Muscle of arm (tissue), 12 donors: Measurements from ENCODE around the gene BTNL2. TPM values are rescaled to one million over a fixed set of nuclear protein-coding genes. Genes with fewer than 3 reads are reported as not detected.
"Not testable (repeated sequence)": the region's sequence is repeated elsewhere in the genome, so short reads cannot be mapped to it uniquely, and the experiment has no call there.

Source experiments
- DNase-seq: peaks from one replicate; pipeline ENCODE4 v3.0.0-alpha.2; 2013
- polyA plus RNA-seq, 12 donors: library from polyadenylated mRNA; unstranded; fragments of 120-200 nt; gene quantifications; one replicate each; pipeline ENCODE4 v1.2.1, GENCODE V29; 2013; ENCODE audit not compliant: insufficient read length in 12 of 12

The BTNL2 gene
- polyA plus RNA-seq, 12 donors = 0.16 to 2.1 (median 0.67) TPM; not detected in 4

DNA sequence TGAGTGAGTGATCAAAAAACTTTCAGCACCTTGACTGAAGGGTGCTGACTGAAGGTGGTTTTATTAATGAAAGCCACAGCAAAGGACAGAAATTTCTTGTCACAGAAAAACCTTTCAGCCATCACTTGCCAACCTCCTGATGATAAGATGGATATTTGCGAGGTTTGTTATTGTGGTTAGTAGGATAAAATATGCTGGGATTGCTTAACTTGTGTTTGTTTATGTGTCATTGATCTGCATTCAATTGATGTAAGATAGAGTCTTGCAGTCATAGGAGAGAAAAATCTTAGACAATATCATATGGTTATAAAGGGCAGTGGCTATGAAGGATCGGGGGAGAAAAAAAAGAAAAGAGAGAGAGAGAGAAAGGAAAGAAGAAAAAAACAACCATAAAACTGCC is 36.5 kb downstream of the BTNL2 start:
- no peak for DNase-seq

DNA sequence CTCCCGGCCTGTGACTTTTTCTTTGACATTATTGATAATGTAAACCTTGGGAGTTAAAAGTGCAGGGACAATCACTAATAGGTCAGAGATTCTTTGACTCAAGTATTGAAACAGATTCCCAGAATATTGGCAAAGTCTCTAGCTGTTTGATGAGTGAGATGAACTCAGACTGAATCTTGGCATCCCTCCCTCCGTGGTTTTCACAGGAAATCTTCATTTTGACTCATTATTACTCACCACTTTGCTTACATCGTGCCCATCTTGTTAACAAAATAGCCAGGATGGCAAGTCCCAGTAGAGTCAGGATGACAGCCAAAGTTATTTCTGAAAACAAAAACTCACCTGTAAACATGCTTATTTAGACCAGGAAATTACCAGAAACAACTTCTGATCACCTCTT is 37.3 kb downstream of the BTNL2 start:
- no peak for DNase-seq

DNA sequence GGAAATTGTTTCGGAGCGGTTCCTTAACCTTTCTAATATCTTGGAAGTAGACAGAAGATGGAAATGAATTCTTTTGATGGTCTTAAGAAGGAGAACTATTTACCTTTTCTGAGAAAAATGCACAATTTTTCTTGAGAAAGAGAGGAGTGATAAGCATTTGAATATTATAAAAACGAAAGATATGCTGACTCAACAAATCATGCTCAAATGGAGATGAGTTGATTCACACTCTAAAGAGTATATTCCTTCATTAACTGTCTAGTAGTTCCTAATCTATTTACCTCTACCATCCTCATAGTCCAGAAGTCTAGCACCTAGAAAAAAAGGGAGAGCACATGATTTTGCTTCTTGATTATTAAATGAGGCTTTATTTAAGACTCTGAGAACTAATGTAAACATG is 39.3 kb downstream of the BTNL2 start:
- no peak for DNase-seq

DNA sequence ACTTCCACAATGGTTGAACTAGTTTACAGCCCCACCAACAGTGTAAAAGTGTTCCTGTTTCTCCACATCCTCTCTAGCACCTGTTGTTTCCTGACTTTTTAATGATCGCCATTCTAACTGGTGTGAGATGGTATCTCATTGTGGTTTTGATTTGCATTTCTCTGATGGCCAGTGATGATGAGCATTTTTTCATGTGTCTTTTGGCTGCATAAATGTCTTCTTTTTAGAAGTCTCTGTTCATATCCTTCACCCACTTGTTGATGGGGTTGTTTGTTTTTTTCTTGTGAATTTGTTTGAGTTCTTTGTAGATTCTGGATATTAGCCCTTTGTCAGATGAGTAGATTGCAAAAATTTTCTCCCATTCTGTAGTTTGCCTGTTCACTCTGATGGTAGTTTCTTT is 47.8 kb downstream of the BTNL2 start:
- not testable (repeated sequence) for DNase-seq

DNA sequence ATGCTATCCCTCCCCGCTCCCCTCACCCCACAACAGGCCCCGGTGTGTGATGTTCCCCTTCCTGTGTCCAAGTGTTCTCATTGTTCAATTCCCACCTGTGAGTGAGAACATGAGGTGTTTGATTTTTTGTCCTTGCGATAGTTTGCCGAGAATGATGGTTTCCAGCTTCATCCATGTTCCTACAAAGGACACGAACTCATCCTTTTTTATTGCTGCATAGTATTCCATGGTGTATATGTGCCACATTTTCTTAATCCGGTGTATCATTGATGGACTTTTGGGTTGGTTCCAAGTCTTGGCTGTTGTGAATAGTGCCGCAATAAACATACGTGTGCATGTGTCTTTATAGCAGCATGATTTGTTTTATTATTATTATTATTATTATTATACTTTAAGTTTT is 48.4 kb downstream of the BTNL2 start:
- not testable (repeated sequence) for DNase-seq

DNA sequence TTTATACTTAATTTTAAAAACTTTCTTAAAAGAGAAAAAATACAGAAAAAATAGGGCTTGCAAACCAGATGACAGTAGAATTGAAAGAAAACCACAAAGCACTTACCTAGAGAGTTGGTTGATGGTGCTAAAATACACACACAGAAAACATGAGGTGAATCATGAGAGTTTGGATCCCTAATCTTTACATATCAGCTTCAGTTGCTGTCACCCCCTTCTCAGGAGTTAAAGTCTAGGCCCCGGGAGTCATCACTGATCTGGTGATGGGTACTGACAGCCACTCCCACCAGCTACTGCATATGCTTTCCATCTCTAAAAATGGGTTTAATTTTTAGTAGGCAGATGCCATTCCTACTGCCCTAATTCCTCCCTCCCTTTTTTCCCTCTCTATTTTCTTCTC is 52.0 kb downstream of the BTNL2 start:
- DNase-seq = no peak

DNA sequence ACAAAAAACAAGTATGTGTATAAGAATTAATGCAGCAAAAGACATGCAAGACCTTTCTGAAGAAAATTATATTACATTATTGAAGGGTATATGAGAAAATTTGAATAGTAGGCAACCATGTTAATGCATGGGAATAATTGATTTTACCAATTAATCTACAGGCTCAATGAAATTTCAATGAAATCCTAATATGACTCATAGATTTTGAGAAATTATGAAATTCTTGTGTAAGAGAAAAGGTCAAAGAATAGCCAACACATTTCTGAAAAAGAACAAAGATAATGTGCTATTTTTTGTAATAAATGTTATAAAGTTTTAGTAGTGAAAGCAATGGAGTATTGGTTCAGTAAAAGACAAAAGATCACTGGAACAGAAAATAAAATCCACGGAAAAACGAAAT is 53.6 kb downstream of the BTNL2 start:
- DNase-seq = no peak

Other genes starting within 250 kb of the BTNL2 start
- 10 to 100 TPM in 11 of 12 donors, not detected in 1; 21.2 to 54.7 (median 27.8) TPM for gene EGFL8, start 242.6 kb downstream of the BTNL2 start, polyA plus RNA-seq
- 10 to 100 TPM in 11 of 12 donors, not detected in 1; 49.5 to 72.1 (median 60.7) TPM for gene AGPAT1, start 231.1 kb downstream of the BTNL2 start, polyA plus RNA-seq
- 10 to 100 TPM in 11 of 12 donors, not detected in 1; 39.5 to 93.2 (median 46.9) TPM for gene RNF5, start 228.8 kb downstream of the BTNL2 start, polyA plus RNA-seq
- gene AGER, start 222.9 kb downstream of the BTNL2 start, polyA plus RNA-seq = 10 to 100 TPM in 3 of 12 donors, 1 to 10 TPM in 8, not detected in 1; 6.1 to 19.7 (median 7.5) TPM
- 100 to 1,000 TPM in 9 of 12 donors, 10 to 100 TPM in 3; 93.3 to 186 (median 113) TPM for gene PBX2, start 217.0 kb downstream of the BTNL2 start, polyA plus RNA-seq
- gene GPSM3, start 214.5 kb downstream of the BTNL2 start, polyA plus RNA-seq = 10 to 100 TPM in 2 of 12 donors, 1 to 10 TPM in 9, not detected in 1; 4.5 to 18.0 (median 6.5) TPM
- 10 to 100 TPM in 11 of 12 donors, not detected in 1; 14.7 to 35.8 (median 20.4) TPM for gene NOTCH4, start 183.1 kb downstream of the BTNL2 start, polyA plus RNA-seq
- gene TSBP1, start 35.3 kb downstream of the BTNL2 start, polyA plus RNA-seq = under 1 TPM in 3 of 12 donors, not detected in 9; 0.08 to 0.36 (median 0.11) TPM
- gene HLA-DRA, start 32.7 kb upstream of the BTNL2 start, polyA plus RNA-seq = 100 to 1,000 TPM in 1 of 12 donors, 10 to 100 TPM in 10, not detected in 1; 18.8 to 115 (median 27.4) TPM
- gene HLA-DRB5, start 123.1 kb upstream of the BTNL2 start, polyA plus RNA-seq = 1 to 10 TPM in 10 of 12 donors, not detected in 2; 1.1 to 8.5 (median 4.6) TPM
- 10 to 100 TPM in 5 of 12 donors, 1 to 10 TPM in 6, not detected in 1; 6.5 to 42.0 (median 9.9) TPM for gene HLA-DRB1, start 182.7 kb upstream of the BTNL2 start, polyA plus RNA-seq
- 10 to 100 TPM in 1 of 12 donors, 1 to 10 TPM in 7, under 1 TPM in 2, not detected in 2; 0.62 to 13.8 (median 2.9) TPM for gene HLA-DQA1, start 230.2 kb upstream of the BTNL2 start, polyA plus RNA-seq